ENCODE results near the gene GBP7. TPM values are rescaled to one million over a fixed set of nuclear protein-coding genes. Genes with fewer than 3 reads are reported as not detected.

Gene GBP7
- total and polyA plus RNA-seq, 10 of the 15 experiments (the other 5 are each of a cell fraction or from before 2014, with no cell fraction given): not detected

DNA sequence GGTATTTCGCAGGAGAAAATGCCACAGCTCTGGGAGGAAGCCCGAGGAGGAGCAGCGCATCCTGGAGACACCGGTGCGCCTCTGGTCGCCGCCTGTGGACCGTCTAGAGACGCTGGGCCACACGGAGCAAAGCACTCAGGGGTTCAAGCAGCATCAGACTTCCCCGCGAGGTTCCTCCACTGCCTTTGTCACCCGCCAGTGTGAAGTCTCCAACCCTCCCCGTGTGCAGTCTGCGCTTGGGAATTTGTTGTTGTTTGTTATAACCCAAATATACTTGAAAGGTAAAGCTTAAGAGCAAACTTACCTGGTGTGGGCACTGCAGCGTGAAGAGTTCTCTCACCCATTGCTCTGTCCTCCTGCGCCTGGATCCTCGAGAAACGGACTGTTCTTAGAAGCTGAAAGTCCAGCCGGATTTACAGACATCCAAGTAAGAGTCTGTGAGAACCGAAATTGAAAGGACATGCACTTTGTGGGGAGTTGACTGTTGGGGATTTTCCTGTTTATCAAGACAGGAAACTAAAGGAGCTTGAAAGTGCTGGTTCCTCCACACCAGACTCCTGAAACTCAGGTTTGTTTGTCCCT lies 22.8 kb upstream of the GBP7 start, which contains the start of gene GBP4 (continued):
- TF ChIP-seq BCL3 (IDR thresholded peaks at IDR 0.05; ENCODE audit: borderline replicate concordance, insufficient read depth, low read depth, low read length, poor library complexity, severe bottlenecking) (peak; percentile 14), ZNF622 (IDR thresholded peaks at IDR 0.05) (no peak), SKIL (IDR thresholded peaks at IDR 0.05; ENCODE audit: low read depth, poor library complexity, severe bottlenecking) (peak; percentile 91), SREBF2 (IDR thresholded peaks at IDR 0.05; ENCODE audit: low read length) (no peak), IRF4 (IDR thresholded peaks at IDR 0.05; ENCODE audit: low read depth, low read length) (peak; percentile 69; the same call in 1 of the 2 replicates), BRCA1 (IDR thresholded peaks at IDR 0.05; ENCODE audit: low read depth, low read length) (no peak), FOXM1 (IDR thresholded peaks at IDR 0.05; ENCODE audit: low read depth, low read length) (peak; percentile 57; the same call in 1 of the 2 replicates), RB1 (IDR thresholded peaks at IDR 0.05; ENCODE audit: borderline replicate concordance) (no peak), POLR2AphosphoS2 (IDR thresholded peaks at IDR 0.05; ENCODE audit: low read depth, low read length) (no peak), USF2 (IDR thresholded peaks at IDR 0.05; ENCODE audit: borderline replicate concordance, low read depth, low read length) (no peak), JUNB (IDR thresholded peaks at IDR 0.05) (peak; percentile 55; the same call in 1 of the 2 replicates), CHD4 (IDR thresholded peaks at IDR 0.05) (no peak), EZH2 (IDR thresholded peaks at IDR 0.05; ENCODE audit: borderline replicate concordance, control insufficient read depth, low read depth, low read length) (no peak), TAF1 (IDR thresholded peaks at IDR 0.05; ENCODE audit: borderline replicate concordance, low read depth, low read length) (no peak), EP300 (IDR thresholded peaks at IDR 0.05; ENCODE audit: borderline replicate concordance in 1 of 2, control insufficient read depth in 1 of 2, low read depth in 2 of 2, low read length in 2 of 2) (peak; percentile 57 to 61; a peak in 2 of 4 replicates), CHD1 (IDR thresholded peaks at IDR 0.05; ENCODE audit: low read depth, low read length) (no peak), POLR2AphosphoS5 (IDR thresholded peaks at IDR 0.05; ENCODE audit: low read length) (peak; percentile 66), IKZF1 (conservative IDR thresholded peaks at IDR 0.05) (peak; percentile 90), NR2F1 (conservative IDR thresholded peaks at IDR 0.05) (peak; percentile 95), ATF2 (IDR thresholded peaks at IDR 0.05; ENCODE audit: low read length) (peak; percentile 69; the same call in 1 of the 2 replicates)
- TF ChIP-seq, protein P1, sequence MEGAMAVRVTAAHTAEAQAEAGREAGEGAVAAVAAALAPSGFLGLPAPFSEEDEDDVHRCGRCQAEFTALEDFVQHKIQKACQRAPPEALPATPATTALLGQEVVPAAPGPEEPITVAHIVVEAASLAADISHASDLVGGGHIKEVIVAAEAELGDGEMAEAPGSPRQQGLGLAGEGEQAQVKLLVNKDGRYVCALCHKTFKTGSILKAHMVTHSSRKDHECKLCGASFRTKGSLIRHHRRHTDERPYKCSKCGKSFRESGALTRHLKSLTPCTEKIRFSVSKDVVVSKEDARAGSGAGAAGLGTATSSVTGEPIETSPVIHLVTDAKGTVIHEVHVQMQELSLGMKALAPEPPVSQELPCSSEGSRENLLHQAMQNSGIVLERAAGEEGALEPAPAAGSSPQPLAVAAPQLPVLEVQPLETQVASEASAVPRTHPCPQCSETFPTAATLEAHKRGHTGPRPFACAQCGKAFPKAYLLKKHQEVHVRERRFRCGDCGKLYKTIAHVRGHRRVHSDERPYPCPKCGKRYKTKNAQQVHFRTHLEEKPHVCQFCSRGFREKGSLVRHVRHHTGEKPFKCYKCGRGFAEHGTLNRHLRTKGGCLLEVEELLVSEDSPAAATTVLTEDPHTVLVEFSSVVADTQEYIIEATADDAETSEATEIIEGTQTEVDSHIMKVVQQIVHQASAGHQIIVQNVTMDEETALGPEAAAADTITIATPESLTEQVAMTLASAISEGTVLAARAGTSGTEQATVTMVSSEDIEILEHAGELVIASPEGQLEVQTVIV (IDR thresholded peaks at IDR 0.05; ENCODE audit: borderline replicate concordance, partially characterized antibody): no peak

All from GM12878 (cell line).